NB4 (cell line): ENCODE measurements around the gene CLDN34.

Experiments used
- DNase-seq: peaks from one replicate; pipeline ENCODE4 v3.0.0; 2010; ENCODE audit warnings: low read depth
- H3K4me3 ChIP-seq: one replicate; pipeline ENCODE4 v1.5.1; 2011; ENCODE audit warnings: mild to moderate bottlenecking, low read depth, low read length, moderate library complexity
- MYC ChIP-seq: IDR thresholded peaks from 2 replicates; pipeline ENCODE4 v1.6.1; 2011; ENCODE audit warnings: low read depth, low read length
- POLR2A ChIP-seq: IDR thresholded peaks from 2 replicates; pipeline ENCODE4 v1.6.1; 2011; ENCODE audit warnings: mild to moderate bottlenecking; ENCODE audit not compliant: insufficient read length; ENCODE audit errors: extremely low read depth
- TF ChIP-seq, protein P1 (sequence below): IDR thresholded peaks from one replicate; pipeline ENCODE4 v1.5.1; 2012; ENCODE audit warnings: low read depth, low read length
- TF ChIP-seq, protein P2 (sequence below): IDR thresholded peaks from 2 replicates; pipeline ENCODE4 v1.6.1; 2011; ENCODE audit warnings: low read depth, low read length

Gene CLDN34

DNA sequence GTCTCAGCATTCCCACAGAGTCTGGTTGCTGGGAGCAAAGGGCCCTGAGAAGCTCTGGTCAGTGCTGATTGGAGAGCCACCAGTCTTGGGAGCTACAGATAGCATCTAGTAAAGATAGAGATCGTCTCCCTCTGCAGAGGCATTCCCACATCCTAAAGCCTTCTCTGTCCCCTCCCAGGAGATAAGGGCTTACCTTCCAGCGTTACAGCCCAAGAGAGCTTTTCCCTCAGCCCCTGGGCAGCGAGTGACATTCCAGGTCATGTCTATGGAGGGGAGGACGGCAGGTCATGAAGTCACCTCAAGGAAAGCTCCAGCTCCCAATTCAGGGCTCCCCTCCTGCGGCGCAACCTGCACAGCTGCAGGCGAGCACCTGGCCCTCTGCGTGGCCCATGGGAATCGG, 29.9 kb downstream of the CLDN34 start:
- TF ChIP-seq MYC (no peak), POLR2A (no peak)
- TF ChIP-seq, protein P1, sequence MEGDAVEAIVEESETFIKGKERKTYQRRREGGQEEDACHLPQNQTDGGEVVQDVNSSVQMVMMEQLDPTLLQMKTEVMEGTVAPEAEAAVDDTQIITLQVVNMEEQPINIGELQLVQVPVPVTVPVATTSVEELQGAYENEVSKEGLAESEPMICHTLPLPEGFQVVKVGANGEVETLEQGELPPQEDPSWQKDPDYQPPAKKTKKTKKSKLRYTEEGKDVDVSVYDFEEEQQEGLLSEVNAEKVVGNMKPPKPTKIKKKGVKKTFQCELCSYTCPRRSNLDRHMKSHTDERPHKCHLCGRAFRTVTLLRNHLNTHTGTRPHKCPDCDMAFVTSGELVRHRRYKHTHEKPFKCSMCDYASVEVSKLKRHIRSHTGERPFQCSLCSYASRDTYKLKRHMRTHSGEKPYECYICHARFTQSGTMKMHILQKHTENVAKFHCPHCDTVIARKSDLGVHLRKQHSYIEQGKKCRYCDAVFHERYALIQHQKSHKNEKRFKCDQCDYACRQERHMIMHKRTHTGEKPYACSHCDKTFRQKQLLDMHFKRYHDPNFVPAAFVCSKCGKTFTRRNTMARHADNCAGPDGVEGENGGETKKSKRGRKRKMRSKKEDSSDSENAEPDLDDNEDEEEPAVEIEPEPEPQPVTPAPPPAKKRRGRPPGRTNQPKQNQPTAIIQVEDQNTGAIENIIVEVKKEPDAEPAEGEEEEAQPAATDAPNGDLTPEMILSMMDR, result no peak
- TF ChIP-seq, protein P2, sequence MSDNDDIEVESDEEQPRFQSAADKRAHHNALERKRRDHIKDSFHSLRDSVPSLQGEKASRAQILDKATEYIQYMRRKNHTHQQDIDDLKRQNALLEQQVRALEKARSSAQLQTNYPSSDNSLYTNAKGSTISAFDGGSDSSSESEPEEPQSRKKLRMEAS, result no peak
- DNase-seq, result no peak
- no peak overlapping the region for H3K4me3 ChIP-seq

DNA sequence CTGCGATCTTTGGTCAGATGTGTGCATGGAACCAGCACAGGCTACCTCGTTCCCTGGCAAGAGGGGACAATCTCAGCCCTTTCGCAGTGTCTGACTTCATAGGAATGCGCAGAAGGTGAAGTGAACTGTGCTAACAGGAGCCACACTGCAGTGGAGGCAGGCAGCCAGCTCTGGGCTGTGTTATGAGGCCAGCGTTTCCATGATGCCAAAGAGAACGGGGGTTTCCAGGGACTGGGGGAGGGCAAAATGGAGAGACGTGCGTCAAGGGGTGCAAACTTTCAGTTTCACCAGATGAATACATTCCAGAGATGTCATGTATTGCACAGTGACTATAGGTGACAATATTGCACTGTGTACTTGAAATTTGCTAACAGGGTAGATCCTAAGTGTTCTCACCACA, 30.4 kb downstream of the CLDN34 start:
- TF ChIP-seq, protein P2, result no peak
- TF ChIP-seq MYC (no peak), POLR2A (no peak)
- TF ChIP-seq, protein P1, result no peak

DNA sequence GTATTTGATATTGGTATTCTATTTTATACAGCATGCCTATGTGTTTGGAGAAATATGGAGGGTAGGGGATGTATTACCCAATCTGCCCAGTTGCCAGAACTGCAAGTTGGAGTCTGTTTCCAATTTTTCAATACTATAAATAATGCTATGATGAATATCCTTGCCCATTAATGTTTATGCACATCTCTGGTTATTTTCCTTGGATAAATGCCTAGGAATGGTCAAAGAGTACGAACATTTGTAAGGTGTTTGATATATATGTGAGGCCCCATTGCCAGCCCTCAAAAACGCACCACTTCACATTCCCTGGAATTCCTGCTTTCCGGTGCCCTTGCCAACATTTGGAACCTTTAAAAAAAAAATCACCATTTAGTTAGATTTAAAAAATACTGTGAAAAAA, 34.3 kb downstream of the CLDN34 start:
- TF ChIP-seq, protein P2, result no peak
- TF ChIP-seq MYC, result no peak
- no peak for TF ChIP-seq POLR2A
- TF ChIP-seq, protein P1, result no peak
- no peak for DNase-seq

More for the DNA sequence above, 30.4 kb downstream of the CLDN34 start:
- no peak for DNase-seq
- no peak overlapping the region for H3K4me3 ChIP-seq

DNA sequence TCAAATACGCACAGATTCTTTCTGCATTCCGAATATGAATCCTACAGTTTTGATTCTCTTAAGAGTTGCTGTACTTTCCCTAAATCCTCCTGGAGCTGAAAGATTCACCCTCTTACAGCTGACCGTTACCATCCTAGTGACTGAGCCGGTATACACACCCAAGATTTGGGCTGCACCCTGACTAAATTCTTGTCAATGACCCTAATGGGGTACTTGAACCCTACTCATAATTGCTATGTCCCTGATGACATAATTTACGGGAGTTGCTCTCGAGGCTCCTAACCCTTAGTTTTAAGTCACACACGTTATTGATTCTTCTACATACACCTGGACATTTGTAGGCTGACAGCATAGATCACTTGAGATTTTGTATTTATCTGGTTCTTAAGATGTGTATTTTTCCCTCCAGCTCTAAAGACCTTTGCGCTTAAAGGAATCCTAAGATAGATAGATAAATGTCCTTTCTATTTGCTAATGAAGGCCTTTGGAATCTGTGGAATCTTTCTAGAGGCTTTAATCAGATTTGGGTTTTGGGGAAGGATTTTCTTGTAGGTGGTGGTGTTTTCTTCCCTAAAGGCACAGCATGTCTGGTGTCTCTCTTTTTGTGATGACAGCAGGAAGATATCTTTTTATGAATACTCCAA, 37.8 kb downstream of the CLDN34 start:
- H3K4me3 ChIP-seq, result no peak overlapping the region
- no peak for DNase-seq
- TF ChIP-seq MYC (no peak), POLR2A (no peak)
- TF ChIP-seq, protein P2, result no peak
- TF ChIP-seq, protein P1, result no peak

More for the DNA sequence above, 34.3 kb downstream of the CLDN34 start:
- H3K4me3 ChIP-seq, result no peak overlapping the region

DNA sequence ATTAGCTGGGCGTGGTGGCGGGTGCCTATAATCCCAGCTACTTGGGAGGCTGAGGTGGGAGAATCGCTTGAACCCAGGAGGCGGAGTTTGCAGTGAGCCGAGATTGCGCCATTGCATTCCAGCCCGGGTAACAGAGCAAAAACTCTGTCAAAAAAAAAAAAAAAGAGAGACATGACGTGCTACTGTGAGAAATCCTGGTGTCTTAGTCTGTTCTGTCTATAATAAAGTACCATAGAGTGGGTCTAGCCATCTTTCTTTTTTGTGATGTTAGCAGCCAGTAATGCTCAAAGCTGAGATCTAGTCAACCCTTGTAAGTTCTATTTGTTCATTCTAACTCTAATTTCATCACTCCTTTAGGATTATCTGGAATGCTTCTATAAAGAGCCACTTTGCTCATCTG, 38.9 kb downstream of the CLDN34 start:
- H3K4me3 ChIP-seq, result no peak overlapping the region
- no peak for TF ChIP-seq MYC
- no peak for TF ChIP-seq POLR2A
- TF ChIP-seq, protein P2, result no peak
- TF ChIP-seq, protein P1, result no peak
- DNase-seq, result no peak
